IMR-90 (cell line): ENCODE results near the gene FAM81A. TPM values are rescaled to one million over a fixed set of nuclear protein-coding genes. Genes with fewer than 3 reads are reported as not detected.

Source experiments
- ATAC-seq: fragments of 200-7000 bp; cut with Tn5 transposase; 2 replicates; pipeline ENCODE4 v1.9.1; 2020; ENCODE audit warnings: low read depth, mild to moderate bottlenecking, moderate library complexity
- BruUV-seq: library from RNA; stranded (reverse); fragments of 400-500 nt; replicated peaks from 2 replicates; lab custom pipeline; 2021; lab: Mats Ljungman, UMichigan
- CTCF ChIA-PET: fragments of 300-600 bp; formaldehyde crosslinking; extraction: SDS; loops from one replicate; lab custom pipeline; 2021; ENCODE audit warnings: antibody characterized with exemption; lab: Yijun Ruan, JAX
- POLR2A ChIA-PET: fragments of 300-600 bp; sonication (Branson Sonifier 250); formaldehyde crosslinking; loops from one replicate; lab custom pipeline; 2022; ENCODE audit warnings: antibody characterized with exemption; ENCODE audit not compliant: unreplicated experiment; lab: Charles Lee
- DNase-seq: peaks from one replicate; pipeline ENCODE4 v3.0.0; 2013
- H2AFZ ChIP-seq: replicated peaks from 2 replicates; pipeline ENCODE3; 2013; ENCODE audit warnings: low read length, mild to moderate bottlenecking; ENCODE audit not compliant: poor library complexity
- H2AK5ac ChIP-seq: 2 replicates; pipeline ENCODE4 v1.6.1; 2013; ENCODE audit warnings: low read depth, low read length, inconsistent platforms
- H2AK9ac ChIP-seq: replicated peaks from 2 replicates; pipeline ENCODE3; 2013; ENCODE audit warnings: mild to moderate bottlenecking, low read depth, low read length, moderate library complexity; ENCODE audit not compliant: poor library complexity
- H2BK120ac ChIP-seq: 2 replicates; pipeline ENCODE4 v1.6.1; 2013; ENCODE audit warnings: low read depth, low read length, inconsistent platforms
- H2BK15ac ChIP-seq: 3 replicates; pipeline ENCODE4 v1.6.1; 2013; ENCODE audit warnings: low read depth, low read length, inconsistent platforms
- H2BK20ac ChIP-seq: 2 replicates; pipeline ENCODE4 v1.6.1; 2013; ENCODE audit warnings: low read depth, mild to moderate bottlenecking, inconsistent platforms, low read length, moderate library complexity
- H2BK5ac ChIP-seq: 2 replicates; pipeline ENCODE4 v1.6.1; 2013; ENCODE audit warnings: mild to moderate bottlenecking, low read depth, low read length, inconsistent platforms; ENCODE audit not compliant: poor library complexity, severe bottlenecking
- H3K14ac ChIP-seq: replicated peaks from 2 replicates; pipeline ENCODE4 v1.6.1; 2013; ENCODE audit warnings: low read depth, low read length, inconsistent platforms
- H3K18ac ChIP-seq: 2 replicates; pipeline ENCODE4 v1.6.1; 2013; ENCODE audit warnings: low read depth, low read length, control low read depth
- H3K23ac ChIP-seq: 2 replicates; pipeline ENCODE4 v1.6.1; 2013; ENCODE audit warnings: low read depth, low read length, inconsistent platforms
- H3K27ac ChIP-seq: 2 replicates; pipeline ENCODE4 v1.5.1; 2013; ENCODE audit warnings: mild to moderate bottlenecking, control low read depth, low read length; ENCODE audit not compliant: insufficient read depth
- H3K27me3 ChIP-seq: 2 replicates; pipeline ENCODE4 v1.6.1; 2013; ENCODE audit warnings: low read length; ENCODE audit not compliant: control insufficient read depth, insufficient read depth
- H3K36me3 ChIP-seq: 2 replicates; pipeline ENCODE4 v1.6.1; 2013; ENCODE audit warnings: low read length, mixed read lengths; ENCODE audit not compliant: control insufficient read depth, insufficient read depth
- H3K4ac ChIP-seq: 2 replicates; pipeline ENCODE4 v1.6.1; 2013; ENCODE audit warnings: low read depth, low read length, inconsistent platforms
- H3K4me1 ChIP-seq: 2 replicates; pipeline ENCODE4 v1.6.1; 2013; ENCODE audit warnings: low read length, mixed read lengths; ENCODE audit not compliant: control insufficient read depth, insufficient read depth
- H3K4me2 ChIP-seq: 2 replicates; pipeline ENCODE4 v1.6.1; 2013; ENCODE audit warnings: low read depth, mild to moderate bottlenecking, control low read depth, low read length, moderate library complexity
- H3K4me3 ChIP-seq: 2 replicates; pipeline ENCODE4 v1.5.1; 2013; ENCODE audit warnings: low read depth, mild to moderate bottlenecking, control low read depth, low read length, moderate library complexity; ENCODE audit not compliant: insufficient read depth
- H3K56ac ChIP-seq: 2 replicates; pipeline ENCODE4 v1.6.1; 2013; ENCODE audit warnings: low read length, inconsistent platforms; ENCODE audit not compliant: insufficient read depth; ENCODE audit errors: extremely low read depth
- H3K79me1 ChIP-seq, 2 experiments: 2 replicates each; pipeline ENCODE4 v1.6.1; 2013; ENCODE audit warnings: low read length in 2 of 2, inconsistent platforms in 1 of 2, low read depth in 1 of 2
- H3K9ac ChIP-seq: 2 replicates; pipeline ENCODE4 v1.6.1; 2013; ENCODE audit warnings: low read depth, low read length, control low read depth
- H3K9me1 ChIP-seq: 2 replicates; pipeline ENCODE4 v1.6.1; 2013; ENCODE audit warnings: low read length, inconsistent platforms; ENCODE audit not compliant: insufficient read depth
- H3K9me3 ChIP-seq: 2 replicates; pipeline ENCODE4 v1.6.1; 2013; ENCODE audit warnings: low read length; ENCODE audit not compliant: control insufficient read depth, insufficient read depth
- H4K20me1 ChIP-seq: 2 replicates; pipeline ENCODE4 v1.6.1; 2013; ENCODE audit warnings: low read length, inconsistent platforms; ENCODE audit not compliant: insufficient read depth
- H4K5ac ChIP-seq: 2 replicates; pipeline ENCODE4 v1.6.1; 2013; ENCODE audit warnings: mild to moderate bottlenecking, low read depth, low read length, control low read depth
- H4K8ac ChIP-seq, 2 experiments: 2 replicates each; pipeline ENCODE4 v1.6.1; 2013; ENCODE audit warnings: low read depth in 2 of 2, low read length in 2 of 2, control low read depth in 1 of 2, inconsistent platforms in 1 of 2
- H4K91ac ChIP-seq: 2 replicates; pipeline ENCODE4 v1.6.1; 2013; ENCODE audit warnings: low read depth, low read length, inconsistent platforms; ENCODE audit not compliant: insufficient read depth
- BHLHE40 ChIP-seq: fragments of 150-350 bp; IDR thresholded peaks from 2 replicates; pipeline ENCODE4 v1.6.1; 2016; ENCODE audit warnings: mild to moderate bottlenecking, low read depth, low read length
- CEBPB ChIP-seq: IDR thresholded peaks from 2 replicates; pipeline ENCODE4 v1.6.1; 2012; ENCODE audit warnings: low read depth, low read length, improper control_type of control experiment
- CHD1 ChIP-seq: IDR thresholded peaks from 2 replicates; pipeline ENCODE4 v1.6.1; 2012; ENCODE audit warnings: low read depth, low read length, improper control_type of control experiment
- ELK1 ChIP-seq: fragments of 150-350 bp; IDR thresholded peaks from 2 replicates; pipeline ENCODE4 v1.6.1; 2016; ENCODE audit warnings: low read depth, mild to moderate bottlenecking, low read length, moderate library complexity, borderline replicate concordance
- FOS ChIP-seq: fragments of 150-350 bp; IDR thresholded peaks from 2 replicates; pipeline ENCODE4 v1.6.1; 2016; ENCODE audit warnings: low read depth, low read length
- MAFK ChIP-seq: IDR thresholded peaks from 2 replicates; pipeline ENCODE4 v1.6.1; 2012; ENCODE audit warnings: low read depth, low read length, improper control_type of control experiment
- MAZ ChIP-seq: IDR thresholded peaks from 2 replicates; pipeline ENCODE4 v1.6.1; 2012; ENCODE audit warnings: low read depth, mild to moderate bottlenecking, low read length, improper control_type of control experiment, moderate library complexity, borderline replicate concordance
- MXI1 ChIP-seq: IDR thresholded peaks from 2 replicates; pipeline ENCODE4 v1.6.1; 2012; ENCODE audit warnings: low read depth, mild to moderate bottlenecking, low read length, moderate library complexity, borderline replicate concordance
- NFE2L2 ChIP-seq: fragments of 150-350 bp; IDR thresholded peaks from 2 replicates; pipeline ENCODE4 v1.6.1; 2016; ENCODE audit warnings: low read depth, mild to moderate bottlenecking, low read length
- POLR2A ChIP-seq: IDR thresholded peaks from 2 replicates; pipeline ENCODE4 v1.6.1; 2012; ENCODE audit warnings: mild to moderate bottlenecking, low read depth, low read length
- RAD21 ChIP-seq: IDR thresholded peaks from 2 replicates; pipeline ENCODE4 v1.6.1; 2012; ENCODE audit warnings: low read length, improper control_type of control experiment
- RCOR1 ChIP-seq: IDR thresholded peaks from 2 replicates; pipeline ENCODE4 v1.6.1; 2012; ENCODE audit warnings: mild to moderate bottlenecking, low read length, improper control_type of control experiment; ENCODE audit not compliant: insufficient replicate concordance
- SMC3 ChIP-seq: fragments of 150-350 bp; IDR thresholded peaks from 2 replicates; pipeline ENCODE4 v1.6.1; 2016; ENCODE audit warnings: low read depth, mild to moderate bottlenecking, antibody characterized with exemption, low read length, moderate library complexity
- USF2 ChIP-seq: fragments of 150-350 bp; IDR thresholded peaks from 2 replicates; pipeline ENCODE4 v1.6.1; 2017; ENCODE audit warnings: mild to moderate bottlenecking, antibody characterized with exemption, low read length, low read depth
- WGBS, 2 experiments: methylation state at CpG; one replicate each; pipeline versions ENCODE4 v1.1.5 to v1.1.7; 2013; ENCODE audit warnings: missing lambda C conversion rate in 2 of 2; ENCODE audit not compliant: insufficient read length in 1 of 2; ENCODE audit errors: extremely low coverage in 2 of 2; 5-methylcytosine and 5-hydroxymethylcytosine counted together
- dilution Hi-C: fragments of 300-500 bp; cut with HindIII; formaldehyde crosslinking; loops from one replicate; pipeline ENCODE4 v1.14.3; 2018; ENCODE audit warnings: low sequenced_read_pairs; ENCODE audit not compliant: unreplicated experiment
- in situ Hi-C: fragments of 300-500 bp; cut with MboI; formaldehyde crosslinking; loops from 3 replicates; pipeline ENCODE4 v1.14.3; 2019; ENCODE audit warnings: low sequenced_read_pairs, inconsistent platforms, mixed read lengths
- intact Hi-C: fragments of 100-400 bp; cut with micrococcal nuclease; formaldehyde crosslinking; loops from 2 replicates; pipeline ENCODE4 v1.10.0; 2022
- polyA plus RNA-seq, 3 experiments: library from polyadenylated mRNA; depleted of rRNA; stranded (reverse); fragments of >200 nt; gene quantifications; 2 replicates each; pipeline ENCODE4 v1.2.3, GENCODE V29; 2012; ENCODE audit warnings: low replicate concordance in 1 of 3
- total RNA-seq: library from RNA; depleted of rRNA; stranded (reverse); fragments of >200 nt; gene quantifications from 2 replicates; pipeline ENCODE4 v1.2.3, GENCODE V29; 2012

Gene FAM81A
- total and polyA plus RNA-seq, 2 of the 4 experiments (the other 2 are of a cell fraction) = not detected

- CTCF ChIA-PET = interaction anchor here (0.6 kb wide), 1 partner anchor 144 kb away, joined by 5 read pairs; no protein-coding TSS in a partner anchor
- Histone ChIP-seq H3K4me1 (no peaks in the 10 kb centered on the region), H2AK5ac (no peak overlapping the region)
Observed at GRCh38 chr15:59537403-59537802, 99.4 kb downstream of the FAM81A start.

More at GRCh38 chr15:59537403-59537802, 99.4 kb downstream of the FAM81A start:
- Histone ChIP-seq H4K20me1 (no peaks in the 10 kb centered on the region), H3K9me3 (no peaks in the 10 kb centered on the region), H4K5ac (no peak overlapping the region), H3K4me2 (no peak overlapping the region), H3K18ac (no peak overlapping the region), H3K27me3 (peaks cover 9% of the 10 kb centered on the region), H2BK15ac (no peak overlapping the region), H3K4me3 (no peak overlapping the region), H2BK20ac (no peak overlapping the region), H3K14ac (no peak overlapping the region), H3K9ac (no peak overlapping the region), H3K23ac (no peak overlapping the region), H4K91ac (no peak overlapping the region), H2BK5ac (no peak overlapping the region), H3K9me1 (no peaks in the 10 kb centered on the region), H2AFZ (no peak overlapping the region), H4K8ac (no peak overlapping the region), H3K79me1 (no peaks in the 10 kb centered on the region), H2AK9ac (no peak overlapping the region), H3K4ac (no peak overlapping the region), H2BK120ac (no peak overlapping the region), H3K27ac (no peak overlapping the region), H3K36me3 (no peaks in the 10 kb centered on the region), H3K56ac (no peak overlapping the region)
- no CpG with 5 or more reads among the region's 2 CpGs for WGBS, 2 experiments
- dilution Hi-C loops = no loop called here
- POLR2A ChIA-PET = no interaction called here
- ATAC-seq (no peak), DNase-seq (no peak)
- TF ChIP-seq MXI1 = no peak
- no peak for TF ChIP-seq FOS
- TF ChIP-seq RCOR1 = no peak
- TF ChIP-seq NFE2L2 = no peak
- no peak for TF ChIP-seq CHD1
- TF ChIP-seq ELK1 = no peak
- no peak for TF ChIP-seq CEBPB
- TF ChIP-seq RAD21 = no peak
- TF ChIP-seq MAFK = no peak
- no peak for TF ChIP-seq POLR2A
- no peak for TF ChIP-seq MAZ
- no peak for TF ChIP-seq SMC3
- TF ChIP-seq BHLHE40 = no peak
- no peak for TF ChIP-seq USF2
- in situ Hi-C loops = no loop called here
- intact Hi-C loops = loop anchor here (10.0 kb wide), 1 partner anchor 787 kb away; no protein-coding TSS in a partner anchor
- BruUV-seq = no TSS peak
